ENCODE measurements around the gene PSMG1.
"Not testable (repeated sequence)": the region's sequence is repeated elsewhere in the genome, so short reads cannot be mapped to it uniquely, and the experiment has no call there.

The PSMG1 gene

DNA sequence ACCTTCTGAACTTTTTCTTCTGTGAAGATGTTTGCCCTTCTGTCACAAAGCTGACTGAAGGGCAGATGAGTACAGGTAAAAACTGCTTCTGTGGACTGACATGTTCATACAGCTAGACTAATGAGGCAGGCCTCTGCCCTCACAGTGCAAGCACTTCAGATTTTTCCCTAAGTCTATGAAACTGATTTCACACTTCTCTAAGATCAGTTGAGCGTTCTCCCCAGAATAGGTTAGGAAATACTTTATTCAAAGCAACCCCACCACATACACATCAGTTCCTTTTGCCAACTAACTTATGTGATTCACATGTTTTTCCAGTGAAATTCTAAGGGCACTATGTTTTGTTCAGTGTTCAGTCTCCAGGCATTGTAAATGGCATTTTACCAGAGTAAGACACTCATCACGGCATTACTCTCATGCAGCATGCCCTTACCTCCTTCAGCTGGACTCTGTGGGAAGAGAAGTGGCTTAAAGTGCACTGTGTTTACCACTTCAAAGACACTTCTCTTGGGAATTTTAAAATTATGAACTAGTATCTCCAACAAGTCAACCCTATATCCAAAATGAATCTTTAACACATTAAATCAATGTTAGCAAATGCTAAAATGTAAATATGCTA, 5.4 kb upstream of the PSMG1 start:
- DNase-seq: no peak

DNA sequence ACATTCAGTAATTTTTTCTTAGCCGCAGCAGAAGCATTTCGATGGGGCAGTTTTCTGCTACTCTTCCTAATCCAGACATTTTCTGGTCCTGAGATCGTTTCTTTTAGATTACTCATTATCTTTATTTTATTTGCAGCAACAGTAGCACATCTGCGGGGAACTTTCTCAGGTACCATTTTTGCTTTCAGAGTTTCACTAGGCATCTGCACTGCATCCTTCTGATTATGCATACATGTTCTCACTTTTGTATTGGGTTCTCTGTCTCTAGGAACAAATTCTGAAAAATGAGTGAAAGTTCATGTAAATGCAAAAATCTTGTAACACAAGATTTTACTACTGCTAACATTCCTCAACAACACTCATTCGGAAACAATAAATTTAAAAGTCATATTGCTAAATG, 3.9 kb upstream of the PSMG1 start:
- no peak for DNase-seq

DNA sequence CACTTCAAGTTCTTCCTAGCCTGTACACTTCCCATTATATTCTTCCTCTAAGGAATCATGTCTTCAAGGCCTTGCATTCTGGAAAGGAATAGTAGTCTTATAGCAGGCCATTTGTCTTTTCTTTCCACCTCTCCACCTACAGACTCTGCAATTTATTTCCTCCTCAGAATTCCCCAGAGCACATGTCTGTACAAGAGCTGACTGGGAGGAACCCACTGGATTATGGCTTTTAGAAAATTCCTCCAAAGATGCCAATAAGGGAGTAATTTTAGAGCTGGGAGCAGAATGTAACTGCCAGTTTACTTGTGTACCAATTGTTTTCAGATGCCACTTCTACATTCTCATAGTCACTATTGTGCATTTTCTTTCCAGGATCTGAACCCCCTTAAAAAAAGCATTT, 3.4 kb upstream of the PSMG1 start:
- DNase-seq: no peak

DNA sequence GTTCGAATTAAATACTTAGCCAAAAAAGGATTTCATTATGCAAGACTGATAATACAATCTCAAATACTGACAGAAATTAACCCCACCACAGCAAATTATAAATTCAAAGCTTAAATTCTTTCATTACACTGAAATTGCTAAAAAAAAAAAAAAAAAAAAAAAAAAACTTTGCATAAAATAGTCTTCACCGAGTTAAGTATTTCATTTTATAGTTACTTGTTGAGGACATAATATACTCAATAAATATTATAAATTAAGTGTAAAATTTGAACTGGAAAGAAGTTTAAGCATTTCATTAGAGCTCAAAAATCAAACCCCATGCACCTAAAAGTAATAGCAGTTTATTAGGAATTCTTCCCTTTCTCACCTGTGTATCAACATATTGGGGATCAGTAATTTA, 1.9 kb upstream of the PSMG1 start:
- DNase-seq: no peak

DNA sequence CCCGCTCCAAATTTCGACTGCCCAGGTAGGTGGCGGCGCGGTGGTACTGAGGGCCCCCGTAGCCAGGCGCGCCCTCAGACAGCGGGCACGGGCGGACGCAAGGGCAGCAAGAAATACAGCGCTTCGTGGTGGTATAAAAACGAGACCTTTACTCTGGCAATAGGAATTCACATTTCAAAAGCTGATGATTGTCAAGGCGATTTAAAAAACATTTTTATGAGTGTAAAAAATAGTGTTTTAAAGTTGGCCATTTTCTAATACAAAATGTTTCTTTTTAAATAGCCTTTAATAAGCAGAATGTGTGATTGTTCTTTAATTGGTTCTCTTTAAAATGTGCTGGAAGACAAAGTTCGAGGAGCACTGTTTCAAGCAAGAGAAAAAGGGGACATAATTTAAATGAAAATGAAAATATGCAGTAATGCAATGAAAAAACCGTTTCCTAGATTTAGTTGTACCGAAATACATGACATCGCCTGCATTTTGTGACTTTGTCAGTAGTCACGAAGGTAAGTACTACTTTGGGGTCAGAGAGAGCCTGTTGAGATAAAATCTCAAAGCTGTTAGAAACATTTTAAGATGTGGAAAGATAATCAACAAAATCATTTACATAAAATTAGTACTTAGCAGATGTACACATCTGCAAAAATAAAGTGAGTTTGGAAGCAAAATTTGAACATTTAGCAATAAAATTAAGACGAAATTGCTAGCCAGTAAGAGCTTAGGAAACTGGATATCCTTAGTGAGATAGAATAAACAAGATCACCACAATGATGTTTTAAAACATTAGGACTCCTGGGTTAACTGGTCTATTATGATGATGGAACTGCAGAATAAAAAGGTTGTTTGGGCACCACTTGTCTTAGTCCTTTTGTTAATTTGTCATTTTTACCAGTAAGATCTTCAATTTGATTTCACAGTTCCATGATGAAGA, 1.1 kb upstream of the PSMG1 start:
- DNase-seq: no peak

DNA sequence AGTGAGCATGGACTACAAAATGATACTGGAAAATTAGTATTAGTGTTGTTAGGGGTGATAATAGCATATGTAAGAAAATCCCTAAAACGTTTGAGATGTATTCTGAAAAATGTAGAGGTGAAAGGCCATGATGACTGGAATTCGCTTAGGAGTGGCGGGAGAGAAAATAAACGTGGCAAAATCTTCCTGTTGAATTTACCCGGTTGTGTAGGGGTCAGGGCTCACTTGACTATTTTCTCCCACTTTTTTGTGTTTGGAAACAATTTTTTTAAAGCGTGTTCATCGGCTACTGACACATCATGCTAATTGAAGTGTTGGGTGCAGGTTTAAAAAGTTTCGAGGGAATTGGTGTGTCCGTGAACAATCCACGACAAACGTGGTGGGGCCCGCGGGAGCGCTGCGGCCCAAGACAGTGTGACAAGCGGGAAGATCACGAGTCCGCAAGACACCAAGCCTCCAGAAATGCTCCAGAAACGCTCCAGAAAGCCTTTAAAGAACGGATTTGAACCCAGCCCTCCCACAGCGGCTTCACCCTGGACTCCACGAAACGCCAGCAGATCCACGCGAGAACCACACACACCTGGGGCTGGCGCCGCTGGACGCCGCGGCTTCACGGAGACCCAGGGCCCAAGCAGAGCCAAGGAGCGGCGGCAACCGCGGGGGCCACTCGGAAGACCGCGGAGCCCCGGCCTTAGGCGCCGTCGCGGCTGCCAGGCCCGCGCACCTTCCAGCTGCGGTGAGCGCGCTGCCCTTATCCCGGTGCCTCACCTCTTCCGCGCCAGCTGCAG, 573 bp downstream of the PSMG1 start:
- DNase-seq: no peak

DNA sequence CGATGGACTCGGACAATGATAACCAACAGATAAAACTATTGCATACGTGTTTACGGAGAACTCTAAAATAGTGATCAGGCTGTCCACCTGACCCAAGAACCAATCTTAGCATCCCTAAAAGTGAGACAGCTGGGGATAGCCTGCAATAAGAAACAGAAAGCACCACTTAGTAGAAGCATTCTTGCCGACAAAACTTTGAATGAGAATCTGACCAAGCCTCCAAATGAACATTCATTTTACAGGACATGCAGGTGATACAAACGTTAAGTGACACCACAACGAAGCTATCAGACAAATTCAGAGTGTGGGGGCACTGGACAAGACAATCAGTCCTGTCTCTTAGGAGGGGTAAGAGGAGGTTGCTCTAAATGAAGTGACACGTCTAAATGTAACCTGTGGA, 1.2 kb downstream of the PSMG1 start:
- no peak for DNase-seq

DNA sequence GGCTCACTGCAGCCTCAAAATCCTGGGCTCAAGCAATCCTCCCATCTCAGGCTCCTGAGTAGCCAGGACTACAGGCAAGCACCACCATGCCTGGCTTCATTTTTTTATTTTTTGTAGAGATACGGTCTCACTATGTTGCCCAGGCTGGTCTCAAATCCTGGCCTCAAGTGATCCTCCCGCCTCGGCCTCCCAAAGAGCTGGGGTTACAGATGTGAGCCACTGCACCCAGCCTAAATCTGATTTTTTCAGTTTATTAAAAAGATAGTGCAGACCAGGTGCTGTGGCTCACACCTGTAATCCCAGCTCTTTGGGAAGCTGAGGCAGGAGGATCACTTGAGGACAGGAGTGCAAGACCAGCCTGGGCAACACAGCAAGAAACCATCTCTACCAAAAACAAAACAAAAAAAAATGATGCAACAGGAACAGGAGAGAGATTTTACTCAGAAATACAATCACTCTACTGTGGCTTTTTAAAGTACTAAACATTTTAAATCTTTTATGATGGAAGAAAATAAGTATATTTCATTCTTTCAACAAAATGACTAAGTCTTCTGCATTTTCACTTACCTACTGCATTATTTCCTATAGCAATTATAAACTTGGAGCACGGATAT, 1.9 kb downstream of the PSMG1 start:
- DNase-seq: no peak

DNA sequence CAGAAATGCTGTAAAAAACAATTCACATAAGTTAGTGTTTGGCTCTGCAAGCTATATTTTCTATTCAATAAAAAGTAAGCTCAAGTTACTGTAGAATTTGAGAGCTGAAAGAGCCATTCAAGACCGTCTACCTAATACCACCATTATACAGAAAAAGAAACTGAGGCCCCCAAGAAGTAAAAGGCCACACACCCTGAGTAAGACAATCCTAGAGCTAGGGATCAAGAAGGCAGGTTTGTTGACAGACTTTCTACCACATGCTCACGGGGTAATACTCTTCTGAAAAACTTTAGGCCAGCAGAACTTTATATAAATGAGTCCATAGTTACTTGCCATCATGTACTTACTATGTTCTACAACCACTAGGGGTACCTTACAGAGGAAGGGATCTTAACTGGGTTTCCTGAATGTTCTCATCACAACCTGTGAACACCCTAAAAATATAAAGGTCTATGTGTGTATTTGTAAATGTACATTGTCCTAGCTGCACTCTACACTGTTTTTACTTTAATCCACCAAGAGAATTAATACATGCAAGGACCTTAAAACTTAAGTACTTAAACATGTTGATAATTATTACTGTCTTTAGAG, 2.7 kb downstream of the PSMG1 start:
- DNase-seq: no peak

DNA sequence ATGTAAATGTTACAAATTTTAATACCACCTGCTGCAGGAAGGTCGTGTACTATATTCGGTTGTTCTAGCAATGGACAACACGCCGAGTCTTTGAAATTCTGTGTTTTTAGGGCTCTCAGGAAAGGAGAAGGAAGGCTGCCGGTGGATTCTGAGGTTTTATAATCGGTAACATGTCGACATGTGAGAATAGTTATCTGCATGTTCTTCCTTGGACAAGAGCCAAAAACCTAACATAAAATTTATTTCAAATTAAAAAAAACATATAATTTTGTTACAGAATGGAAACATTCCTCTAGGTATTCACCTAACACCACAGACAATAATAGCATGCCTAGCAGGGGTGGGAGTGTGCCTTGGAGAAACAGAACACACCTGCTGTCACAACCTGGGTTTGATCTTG, 4.8 kb downstream of the PSMG1 start:
- DNase-seq: no peak

DNA sequence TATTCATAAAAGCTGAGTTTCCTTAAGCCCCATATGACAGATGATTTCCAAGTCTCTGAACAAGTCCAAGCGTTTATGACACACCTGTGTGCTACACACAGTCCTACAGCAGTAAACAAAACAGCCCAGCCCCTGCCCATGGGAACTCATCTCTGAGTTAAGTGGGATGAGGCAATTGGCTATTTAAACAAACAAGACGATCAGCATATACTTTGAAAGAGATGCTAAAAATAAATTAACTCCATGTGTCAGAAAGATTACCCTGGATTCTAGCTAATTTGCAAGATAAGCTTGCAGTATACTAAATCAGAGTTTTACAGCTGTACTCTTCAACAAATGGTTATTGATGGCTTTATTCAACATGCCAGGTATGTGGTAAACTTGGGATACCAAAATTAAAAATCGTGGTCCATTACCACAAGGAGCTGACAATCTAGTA, 7.0 kb downstream of the PSMG1 start:
- DNase-seq: no peak

DNA sequence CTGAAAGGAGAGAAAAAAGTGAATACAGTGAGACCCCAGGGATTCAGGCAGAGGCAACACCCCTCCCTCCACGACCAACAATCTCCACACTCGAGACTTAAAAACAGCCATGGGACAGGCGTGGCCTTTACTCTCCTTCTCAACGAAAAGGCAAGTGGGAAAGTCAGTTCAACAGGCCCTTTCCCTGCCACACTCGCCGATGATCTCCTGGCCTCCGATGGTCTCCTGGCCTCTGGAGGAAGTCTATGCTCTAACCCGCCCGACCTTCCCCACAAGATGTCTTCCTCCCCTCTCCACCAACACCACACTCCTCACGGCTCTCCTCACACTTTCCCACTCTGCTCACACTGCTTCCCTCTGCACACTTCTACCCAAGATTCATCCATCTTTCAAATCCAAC, 7.6 kb downstream of the PSMG1 start:
- DNase-seq: no peak

DNA sequence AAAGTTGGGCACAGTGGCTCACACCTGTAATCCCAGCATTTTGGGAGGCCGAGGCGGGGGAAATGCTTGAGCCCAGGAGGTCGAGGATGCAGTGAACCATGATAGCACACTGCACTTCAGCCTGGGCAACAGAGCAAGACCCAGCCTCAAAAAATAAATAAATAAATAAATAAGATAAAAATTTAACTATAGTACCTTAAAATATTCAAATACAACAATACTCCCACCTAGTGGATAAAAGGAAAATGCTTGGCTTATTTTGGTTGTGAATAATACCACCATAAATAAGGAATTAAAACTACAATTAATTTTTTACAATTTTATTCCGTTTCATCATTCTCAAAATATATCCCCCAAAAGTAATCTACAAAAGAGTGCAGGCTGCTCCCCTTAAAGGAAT, 8.1 kb downstream of the PSMG1 start:
- DNase-seq: no peak

DNA sequence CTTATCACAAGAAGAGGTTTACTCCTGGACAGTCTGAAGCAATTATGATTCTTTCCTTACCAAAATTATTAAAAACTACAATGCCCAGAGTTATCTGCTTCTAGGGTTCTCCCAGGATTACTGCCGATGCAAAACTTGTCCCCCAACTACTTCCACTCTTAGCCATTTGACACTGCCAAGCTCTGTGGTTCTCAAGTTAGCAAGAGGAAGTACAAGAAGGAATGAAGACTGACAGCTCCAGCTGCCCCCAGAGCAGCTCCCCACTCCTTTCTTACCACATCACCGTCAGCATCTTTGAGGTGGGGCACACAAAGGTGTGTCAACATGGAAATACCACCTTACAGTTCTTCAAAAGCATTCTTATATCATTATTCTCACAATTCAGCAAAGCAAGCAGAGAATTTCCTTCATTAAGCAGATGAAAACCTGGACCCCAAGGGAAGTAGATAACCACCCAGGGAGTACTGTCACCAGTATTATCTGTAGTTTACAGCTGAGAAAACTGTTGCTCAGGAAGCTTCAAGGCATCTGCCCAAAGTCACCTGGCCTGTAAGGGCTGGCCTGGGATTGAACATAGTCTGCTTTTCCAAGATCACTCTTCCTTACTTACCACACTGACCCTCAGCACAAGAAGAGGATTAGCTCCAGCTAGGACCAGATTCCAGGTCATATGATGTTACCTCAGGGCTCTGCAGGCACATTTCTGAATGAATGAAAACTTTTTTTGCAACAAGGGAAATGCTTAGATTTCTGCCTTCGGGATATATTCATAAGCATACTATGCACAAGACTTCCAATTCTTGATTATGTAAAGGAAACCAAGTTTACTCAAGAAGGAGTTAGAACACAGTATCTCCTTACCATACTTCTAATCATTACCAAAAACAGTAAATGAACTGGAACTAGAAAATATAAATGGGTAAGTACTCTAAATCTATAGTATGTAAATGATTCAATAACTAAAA, 9.3 kb downstream of the PSMG1 start:
- no peak for DNase-seq

DNA sequence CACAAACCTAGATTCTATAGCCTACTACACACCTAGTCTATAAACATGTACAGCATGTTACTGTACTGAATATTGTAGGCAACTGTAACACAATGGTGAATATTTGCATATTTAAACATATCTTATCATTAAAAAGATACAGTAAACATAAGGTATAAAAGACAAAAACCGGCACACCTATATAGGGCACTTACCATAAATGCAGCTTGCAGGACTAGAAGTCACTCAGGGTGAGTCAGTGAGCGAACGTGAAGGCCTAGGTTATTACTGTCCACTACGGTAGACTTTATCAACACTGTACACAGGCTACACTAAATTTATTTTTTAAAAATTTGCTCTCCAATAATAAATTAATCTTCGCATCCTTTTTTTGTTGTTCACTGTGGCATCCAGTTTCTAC, 13.3 kb downstream of the PSMG1 start:
- DNase-seq: no peak

DNA sequence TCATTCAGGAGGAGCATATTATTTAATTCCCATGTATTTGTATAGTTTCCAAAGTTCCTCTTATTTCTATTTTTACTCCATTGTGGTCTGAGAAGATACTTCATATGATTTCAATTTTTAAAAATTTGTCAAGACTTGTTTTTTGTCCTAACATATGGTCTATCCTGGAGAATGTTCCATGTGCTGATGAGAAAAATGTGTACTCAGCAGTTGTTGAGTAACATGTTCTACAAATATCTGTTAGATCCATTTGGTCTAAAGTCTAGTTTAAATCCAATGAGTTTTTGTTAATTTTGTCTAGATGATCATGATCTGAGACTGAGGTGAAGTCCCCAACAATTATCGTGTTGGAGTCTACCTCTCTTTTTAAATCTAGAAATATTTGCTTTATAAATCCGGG, 14.5 kb downstream of the PSMG1 start:
- no peak for DNase-seq

DNA sequence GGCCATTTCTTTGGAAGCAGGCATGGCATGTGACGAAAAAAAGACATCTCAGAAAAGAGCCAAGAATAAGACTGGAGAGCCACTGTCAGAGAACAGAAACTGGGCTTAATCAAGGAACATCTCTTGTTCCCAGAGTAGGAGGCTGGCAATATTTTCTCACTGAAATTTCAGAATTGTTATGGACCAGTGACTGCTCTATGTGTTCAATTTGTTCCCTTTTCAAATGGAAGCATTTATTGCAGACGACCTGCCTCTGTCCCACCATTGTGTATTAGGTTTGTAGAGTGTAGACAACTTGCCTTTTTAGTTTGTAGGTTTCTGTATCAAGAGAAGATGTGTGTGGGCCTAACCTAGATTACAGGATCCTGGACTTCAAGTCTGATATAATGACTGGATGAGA, 18.7 kb downstream of the PSMG1 start:
- DNase-seq: no peak

DNA sequence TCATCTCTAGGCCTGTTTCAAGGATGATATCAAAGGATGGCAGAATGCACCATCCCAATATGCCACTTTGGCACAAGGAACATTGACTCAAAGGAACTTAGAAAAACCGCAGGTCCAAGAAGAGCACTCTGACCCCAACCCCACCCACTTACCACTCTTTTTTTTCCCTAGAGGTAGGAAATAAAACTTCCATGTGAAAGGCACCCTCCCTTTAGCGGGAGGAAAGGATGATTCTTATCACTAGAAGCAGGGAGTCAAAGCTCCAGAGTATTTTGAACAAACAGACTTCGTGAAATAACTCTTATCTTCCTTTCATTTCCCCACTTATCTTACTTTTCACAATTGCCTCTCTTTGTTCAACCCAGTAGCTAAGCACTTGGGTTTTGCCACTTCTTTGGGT, 22.2 kb downstream of the PSMG1 start:
- DNase-seq: no peak

DNA sequence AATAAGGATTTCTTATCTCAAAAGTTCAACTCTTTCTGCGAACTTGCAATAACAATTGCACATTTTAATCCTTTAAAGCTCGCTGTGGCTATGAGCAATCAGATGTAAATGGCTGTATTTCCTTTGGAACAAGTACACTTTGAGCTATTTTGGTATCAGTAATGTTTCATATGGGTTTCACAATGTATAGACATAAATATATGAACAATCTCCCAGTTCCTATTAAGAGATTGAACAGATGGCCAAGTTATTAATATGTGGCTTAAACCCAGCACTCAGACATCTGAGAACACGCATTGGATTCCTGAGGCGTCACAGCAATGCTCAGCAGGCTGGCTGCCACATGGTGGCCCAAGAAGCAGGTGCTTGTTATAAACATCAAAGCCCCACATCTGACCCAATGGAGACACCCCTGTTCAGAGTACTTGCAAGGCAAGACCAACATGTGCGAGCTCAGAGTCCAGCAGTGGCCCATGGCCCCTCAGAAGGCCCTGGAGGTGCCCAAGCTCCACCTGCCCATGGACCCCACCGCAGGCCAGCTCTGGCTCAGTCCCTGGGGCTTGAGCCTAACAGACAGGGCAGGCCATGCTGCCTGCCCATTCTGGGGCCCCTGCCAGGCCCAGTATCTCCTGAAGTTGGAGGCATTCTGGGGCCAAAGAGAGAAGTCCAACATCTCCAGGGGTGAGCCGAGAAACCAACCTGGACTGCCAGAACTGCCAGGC, 23.7 kb downstream of the PSMG1 start:
- no peak for DNase-seq

DNA sequence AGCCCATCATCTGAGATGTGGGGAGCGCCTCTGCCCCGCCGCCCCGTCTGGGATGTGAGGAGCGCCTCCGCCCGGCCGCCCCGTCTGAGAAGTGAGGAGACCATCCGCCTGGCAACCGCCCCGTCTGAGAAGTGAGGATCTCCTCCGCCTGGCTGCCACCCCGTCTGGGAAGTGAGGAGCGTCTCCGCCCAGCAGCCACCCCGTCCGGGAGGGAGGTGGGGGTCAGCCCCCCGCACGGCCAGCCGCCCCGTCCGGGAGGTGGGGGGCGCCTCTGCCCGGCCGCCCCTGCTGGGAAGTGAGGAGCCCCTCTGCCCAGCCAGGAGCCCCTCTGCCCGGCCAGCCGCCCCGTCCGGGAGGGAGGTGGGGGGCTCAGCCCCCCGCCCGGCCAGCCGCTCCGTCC, 26.0 kb downstream of the PSMG1 start:
- not testable (repeated sequence) for DNase-seq

DNA sequence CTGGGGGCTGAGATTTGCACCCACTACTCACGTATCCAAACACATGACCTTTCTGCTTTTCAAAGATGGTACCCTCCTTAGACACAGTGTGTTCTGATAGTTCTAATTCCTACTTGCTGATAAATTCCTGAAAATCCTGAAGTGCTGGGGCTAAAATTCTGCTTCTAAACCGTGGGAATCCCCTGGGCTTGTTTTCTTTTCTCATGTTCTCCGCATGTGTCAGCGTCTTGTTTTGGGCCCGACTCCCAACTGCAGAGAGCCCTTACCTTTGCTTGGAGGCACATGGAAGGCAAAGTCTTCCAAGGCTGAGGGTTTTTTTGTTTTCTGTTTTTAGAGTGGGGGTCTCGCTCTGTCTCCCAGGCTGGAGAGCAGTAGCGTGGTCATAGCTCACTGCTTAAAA, 27.2 kb downstream of the PSMG1 start:
- DNase-seq: no peak
